ENCODE results near the gene RNF186.

Gene RNF186

GRCh38 chr1:19812875-19813642 is 2.0 kb downstream of the RNF186 start:
- WGBS, 2 experiments (ENCODE audit: insufficient coverage in 2 of 2) = 96% methylated on average over 6 to 7 of the region's 15 CpGs
- peaks cover 4% of the 10 kb centered on the region for H3K4me1 ChIP-seq (ENCODE audit: control insufficient read depth, insufficient read depth, low read length, poor library complexity, severe bottlenecking)
- H3K27ac ChIP-seq (ENCODE audit: low read depth, low read length, severe bottlenecking) = no peak overlapping the region
- no peak overlapping the region for H3K4me3 ChIP-seq (ENCODE audit: extremely low read depth, insufficient read depth, low read length, poor library complexity, severe bottlenecking)
- no peaks in the 10 kb centered on the region for H3K9me3 ChIP-seq (ENCODE audit: control insufficient read depth, low read length)
- H3K36me3 ChIP-seq (ENCODE audit: control insufficient read depth, insufficient read depth, low read length) = no peaks in the 10 kb centered on the region

DNA sequence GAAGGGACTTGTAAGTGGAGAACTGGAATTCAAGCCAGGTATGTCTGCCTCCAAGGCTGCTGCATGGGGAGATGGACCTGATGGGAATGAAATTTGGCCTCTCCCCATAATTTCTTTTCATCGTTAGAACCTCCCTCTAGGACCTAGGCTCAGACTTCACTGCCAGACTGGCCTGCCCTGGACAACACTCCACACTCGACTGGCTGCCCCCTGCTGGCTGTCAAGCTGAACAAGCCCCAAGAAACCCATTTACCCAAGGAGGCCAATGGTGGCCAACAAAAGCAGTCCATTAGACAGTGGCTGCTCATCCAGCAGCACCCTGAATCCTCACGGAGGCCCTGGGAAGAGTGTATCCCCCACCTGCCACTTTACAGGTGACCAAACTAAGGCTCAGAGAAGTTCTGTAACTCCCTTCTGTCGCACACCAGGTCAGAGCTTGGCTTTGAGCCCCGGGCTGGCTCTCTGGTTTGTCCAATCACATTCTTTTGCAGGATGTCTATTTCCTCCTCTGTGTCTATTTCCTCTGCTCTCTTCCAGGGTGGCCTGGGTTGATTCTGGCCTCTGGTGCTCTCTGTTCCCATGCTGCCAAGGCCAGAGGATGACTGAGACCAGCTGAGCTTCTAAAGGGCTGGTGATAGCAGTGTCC is 3.8 kb downstream of the RNF186 start:
- Histone ChIP-seq H3K4me3 (ENCODE audit: extremely low read depth, insufficient read depth, low read length, poor library complexity, severe bottlenecking) (no peak overlapping the region), H3K4me1 (ENCODE audit: control insufficient read depth, insufficient read depth, low read length, poor library complexity, severe bottlenecking) (peaks cover 4% of the 10 kb centered on the region)
- WGBS, 2 experiments (ENCODE audit: insufficient coverage in 2 of 2) = 62 to 66% methylated on average over 5 of the region's 5 CpGs

GRCh38 chr1:19809044-19809750 is 5.9 kb downstream of the RNF186 start:
- H3K4me1 ChIP-seq (ENCODE audit: control insufficient read depth, insufficient read depth, low read length, poor library complexity, severe bottlenecking) = peaks cover 4% of the 10 kb centered on the region
- no peaks in the 10 kb centered on the region for H3K9me3 ChIP-seq (ENCODE audit: control insufficient read depth, low read length)
- no peaks in the 10 kb centered on the region for H3K36me3 ChIP-seq (ENCODE audit: control insufficient read depth, insufficient read depth, low read length)
- 78% methylated on average over 10 to 11 of the region's 13 CpGs for WGBS, 2 experiments (ENCODE audit: insufficient coverage in 2 of 2)
- H3K4me3 ChIP-seq (ENCODE audit: extremely low read depth, insufficient read depth, low read length, poor library complexity, severe bottlenecking) = no peak overlapping the region
- no peak overlapping the region for H3K27ac ChIP-seq (ENCODE audit: low read depth, low read length, severe bottlenecking)

More for the DNA sequence above, 3.8 kb downstream of the RNF186 start:
- H3K36me3 ChIP-seq (ENCODE audit: control insufficient read depth, insufficient read depth, low read length) = no peaks in the 10 kb centered on the region
- H3K27ac ChIP-seq (ENCODE audit: low read depth, low read length, severe bottlenecking) = no peak overlapping the region
- no peaks in the 10 kb centered on the region for H3K9me3 ChIP-seq (ENCODE audit: control insufficient read depth, low read length)

GRCh38 chr1:19808351-19808750 is 6.7 kb downstream of the RNF186 start:
- Histone ChIP-seq H3K4me1 (ENCODE audit: control insufficient read depth, insufficient read depth, low read length, poor library complexity, severe bottlenecking) (peaks cover 4% of the 10 kb centered on the region), H3K9me3 (ENCODE audit: control insufficient read depth, low read length) (no peaks in the 10 kb centered on the region), H3K36me3 (ENCODE audit: control insufficient read depth, insufficient read depth, low read length) (no peaks in the 10 kb centered on the region), H3K27ac (ENCODE audit: low read depth, low read length, severe bottlenecking) (no peak overlapping the region), H3K4me3 (ENCODE audit: extremely low read depth, insufficient read depth, low read length, poor library complexity, severe bottlenecking) (no peak overlapping the region)
- WGBS, 2 experiments (ENCODE audit: insufficient coverage in 2 of 2) = 84 to 96% methylated on average over 5 to 6 of the region's 7 CpGs

GRCh38 chr1:19804831-19805251 is 10.2 kb downstream of the RNF186 start:
- no peaks in the 10 kb centered on the region for H3K36me3 ChIP-seq (ENCODE audit: control insufficient read depth, insufficient read depth, low read length)
- 89 to 93% methylated on average over 3 to 6 of the region's 6 CpGs for WGBS, 2 experiments (ENCODE audit: insufficient coverage in 2 of 2)
- no peak overlapping the region for H3K27ac ChIP-seq (ENCODE audit: low read depth, low read length, severe bottlenecking)

GRCh38 chr1:19802269-19802668 is 12.8 kb downstream of the RNF186 start:
- WGBS, 2 experiments (ENCODE audit: insufficient coverage in 2 of 2) = 36 to 45% methylated on average over 7 of the region's 7 CpGs
- Histone ChIP-seq H3K4me3 (ENCODE audit: extremely low read depth, insufficient read depth, low read length, poor library complexity, severe bottlenecking) (no peak overlapping the region), H3K27ac (ENCODE audit: low read depth, low read length, severe bottlenecking) (no peak overlapping the region), H3K9me3 (ENCODE audit: control insufficient read depth, low read length) (no peaks in the 10 kb centered on the region), H3K36me3 (ENCODE audit: control insufficient read depth, insufficient read depth, low read length) (no peaks in the 10 kb centered on the region), H3K4me1 (ENCODE audit: control insufficient read depth, insufficient read depth, low read length, poor library complexity, severe bottlenecking) (peaks cover 8% of the 10 kb centered on the region)

More at GRCh38 chr1:19804831-19805251, 10.2 kb downstream of the RNF186 start:
- H3K9me3 ChIP-seq (ENCODE audit: control insufficient read depth, low read length) = no peaks in the 10 kb centered on the region
- no peaks in the 10 kb centered on the region for H3K4me1 ChIP-seq (ENCODE audit: control insufficient read depth, insufficient read depth, low read length, poor library complexity, severe bottlenecking)
- no peak overlapping the region for H3K4me3 ChIP-seq (ENCODE audit: extremely low read depth, insufficient read depth, low read length, poor library complexity, severe bottlenecking)

DNA sequence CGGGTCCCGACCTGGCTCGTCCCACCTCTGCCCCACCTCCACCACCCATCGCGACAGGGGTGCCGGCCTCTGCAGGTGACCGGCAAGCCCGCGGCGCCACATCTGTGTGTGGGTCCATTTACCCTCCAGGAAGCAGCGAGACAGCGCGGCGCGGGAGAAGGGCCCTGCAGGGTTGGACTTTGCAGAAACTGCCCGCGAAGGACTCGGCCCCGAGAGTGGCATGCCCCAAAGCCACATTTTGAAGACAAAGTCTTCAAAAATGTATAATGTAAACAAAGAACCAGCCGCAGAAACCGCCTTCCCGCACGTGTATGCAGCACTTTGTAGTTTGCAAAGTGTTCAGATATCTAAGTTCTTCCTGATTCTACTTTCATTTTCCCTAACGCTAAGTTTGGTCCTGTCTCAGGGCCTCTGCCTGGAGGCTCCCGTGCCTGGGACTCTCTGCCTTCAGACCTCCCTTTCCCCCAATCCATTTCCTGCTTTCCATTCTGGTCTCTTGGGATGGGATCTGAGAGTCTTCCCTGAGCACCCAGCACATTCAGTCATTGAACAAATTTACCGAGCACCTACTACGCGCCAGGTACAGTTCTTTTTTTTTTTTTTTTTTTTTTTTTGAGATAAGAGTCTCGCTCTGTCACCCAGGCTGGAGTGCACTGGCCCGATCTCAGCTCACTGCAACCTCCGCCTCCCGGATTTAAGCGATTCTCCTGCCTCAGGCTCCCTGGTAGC is 14.8 kb downstream of the RNF186 start:
- 23 to 28% methylated on average over 22 to 27 of the region's 33 CpGs for WGBS, 2 experiments (ENCODE audit: insufficient coverage in 2 of 2)

GRCh38 chr1:19799230-19800075 is 15.6 kb downstream of the RNF186 start, which contains the start of gene TMCO4:
TSS of gene TMCO4 (minus strand) at chr1:19799916. CDS start at chr1:19780758, 19,158 bp downstream.
- Histone ChIP-seq H3K27ac (ENCODE audit: low read depth, low read length, severe bottlenecking) (no peak within 1 kb of the TSS), H3K4me3 (ENCODE audit: extremely low read depth, insufficient read depth, low read length, poor library complexity, severe bottlenecking) (peak within 1 kb of the TSS; percentile 36), H3K36me3 (ENCODE audit: control insufficient read depth, insufficient read depth, low read length) (no peaks in the 10 kb centered on the region), H3K4me1 (ENCODE audit: control insufficient read depth, insufficient read depth, low read length, poor library complexity, severe bottlenecking) (peaks cover 8% of the 10 kb centered on the region), H3K9me3 (ENCODE audit: control insufficient read depth, low read length) (no peaks in the 10 kb centered on the region)
- WGBS, 2 experiments (ENCODE audit: insufficient coverage in 2 of 2) = 15 to 30% methylated on average over 24 to 40 of the region's 70 CpGs

More for the DNA sequence above, 14.8 kb downstream of the RNF186 start:
- Histone ChIP-seq H3K4me1 (ENCODE audit: control insufficient read depth, insufficient read depth, low read length, poor library complexity, severe bottlenecking) (peaks cover 8% of the 10 kb centered on the region), H3K27ac (ENCODE audit: low read depth, low read length, severe bottlenecking) (no peak overlapping the region), H3K4me3 (ENCODE audit: extremely low read depth, insufficient read depth, low read length, poor library complexity, severe bottlenecking) (peak overlapping the region; percentile 36), H3K9me3 (ENCODE audit: control insufficient read depth, low read length) (no peaks in the 10 kb centered on the region), H3K36me3 (ENCODE audit: control insufficient read depth, insufficient read depth, low read length) (no peaks in the 10 kb centered on the region)

DNA sequence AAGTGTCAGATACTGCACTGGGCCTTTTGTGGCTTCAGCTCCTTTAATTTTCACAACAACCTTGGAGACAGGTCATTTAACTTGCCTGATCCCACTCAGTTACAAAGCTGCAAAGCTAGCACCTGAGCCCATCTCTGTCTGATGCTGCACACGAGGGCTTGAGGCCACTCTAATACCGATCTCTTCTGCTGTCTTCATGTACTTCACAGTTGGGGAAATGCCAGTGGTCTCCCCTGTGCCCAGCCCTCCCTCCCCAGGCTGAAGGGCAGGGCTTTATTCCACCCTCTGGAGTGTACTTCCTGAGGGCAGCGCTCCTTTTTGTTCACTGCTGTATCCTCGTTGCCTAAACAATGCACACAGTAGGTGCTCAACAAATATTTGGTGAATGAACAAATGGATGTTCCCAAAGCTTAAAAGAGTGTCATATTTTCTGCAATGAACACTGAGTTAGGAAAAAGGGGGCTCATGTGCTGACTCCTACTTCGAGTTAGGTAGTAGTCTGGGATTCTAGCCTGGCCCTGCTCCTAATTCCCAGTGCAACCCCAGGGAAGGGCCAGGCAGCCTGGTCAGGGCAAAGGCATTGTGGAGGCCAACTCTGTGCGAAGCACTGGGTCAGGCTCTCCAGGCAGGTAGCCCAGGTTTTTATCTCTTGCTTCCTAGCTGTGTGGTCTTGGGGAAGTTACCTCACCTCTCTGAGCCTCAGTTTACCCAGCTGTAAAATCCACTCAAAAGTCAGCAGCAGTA is 16.4 kb downstream of the RNF186 start:
- 84 to 85% methylated on average over 4 to 5 of the region's 6 CpGs for WGBS, 2 experiments (ENCODE audit: insufficient coverage in 2 of 2)
- Histone ChIP-seq H3K4me3 (ENCODE audit: extremely low read depth, insufficient read depth, low read length, poor library complexity, severe bottlenecking) (no peak overlapping the region), H3K4me1 (ENCODE audit: control insufficient read depth, insufficient read depth, low read length, poor library complexity, severe bottlenecking) (peaks cover 8% of the 10 kb centered on the region), H3K9me3 (ENCODE audit: control insufficient read depth, low read length) (no peaks in the 10 kb centered on the region), H3K36me3 (ENCODE audit: control insufficient read depth, insufficient read depth, low read length) (no peaks in the 10 kb centered on the region), H3K27ac (ENCODE audit: low read depth, low read length, severe bottlenecking) (no peak overlapping the region)

Data from mesodermal cell (in vitro differentiated cells).